Vagina (tissue), 2 donors: ENCODE measurements around the gene ASH1L.

Experiments used
- POLR2A ChIP-seq, 2 donors: fragments of 450-650 bp; IDR thresholded peaks; one replicate each; pipeline ENCODE4 v1.6.1; 2017; ENCODE audit warnings: antibody characterized with exemption in 2 of 2, mild to moderate bottlenecking in 2 of 2, moderate library complexity in 2 of 2
- POLR2AphosphoS5 ChIP-seq, 2 donors: sonication (generic); formaldehyde crosslinking; IDR thresholded peaks; one replicate each; pipeline ENCODE4 v1.9.0; 2017; ENCODE audit warnings: antibody characterized with exemption in 2 of 2, mild to moderate bottlenecking in 2 of 2, low read depth in 1 of 2; ENCODE audit not compliant: insufficient read depth in 1 of 2
- TF ChIP-seq, protein P1 (sequence below), 3 experiments: fragments of 450-650 bp in 2 of 3; fragments of 200-600 bp in 1 of 3; sonication (generic) in 1 of 3; IDR thresholded peaks; one replicate each; pipeline ENCODE4 v1.5.1; 2017 to 2019; ENCODE audit warnings: antibody characterized with exemption in 3 of 3, mild to moderate bottlenecking in 2 of 3, moderate library complexity in 2 of 3

DNA sequence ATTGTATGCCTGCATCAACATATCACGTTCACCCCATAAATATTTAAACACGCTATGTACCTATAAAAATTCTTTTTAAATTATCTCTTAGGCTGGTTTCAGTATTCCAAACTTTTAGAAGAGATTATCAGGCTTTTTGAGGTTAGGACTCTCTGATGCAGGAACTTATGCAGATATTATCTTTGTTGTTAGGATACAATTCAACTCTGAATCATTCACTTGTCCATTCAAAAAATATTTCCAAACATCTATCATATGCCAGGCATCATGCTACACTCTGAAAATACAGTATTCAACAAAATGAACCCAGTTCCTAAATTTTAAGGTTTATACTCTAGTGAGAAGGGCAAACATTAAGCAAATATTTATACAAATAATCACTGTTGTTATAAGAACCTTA, 40.5 kb downstream of the ASH1L start:
- TF ChIP-seq, protein P1, sequence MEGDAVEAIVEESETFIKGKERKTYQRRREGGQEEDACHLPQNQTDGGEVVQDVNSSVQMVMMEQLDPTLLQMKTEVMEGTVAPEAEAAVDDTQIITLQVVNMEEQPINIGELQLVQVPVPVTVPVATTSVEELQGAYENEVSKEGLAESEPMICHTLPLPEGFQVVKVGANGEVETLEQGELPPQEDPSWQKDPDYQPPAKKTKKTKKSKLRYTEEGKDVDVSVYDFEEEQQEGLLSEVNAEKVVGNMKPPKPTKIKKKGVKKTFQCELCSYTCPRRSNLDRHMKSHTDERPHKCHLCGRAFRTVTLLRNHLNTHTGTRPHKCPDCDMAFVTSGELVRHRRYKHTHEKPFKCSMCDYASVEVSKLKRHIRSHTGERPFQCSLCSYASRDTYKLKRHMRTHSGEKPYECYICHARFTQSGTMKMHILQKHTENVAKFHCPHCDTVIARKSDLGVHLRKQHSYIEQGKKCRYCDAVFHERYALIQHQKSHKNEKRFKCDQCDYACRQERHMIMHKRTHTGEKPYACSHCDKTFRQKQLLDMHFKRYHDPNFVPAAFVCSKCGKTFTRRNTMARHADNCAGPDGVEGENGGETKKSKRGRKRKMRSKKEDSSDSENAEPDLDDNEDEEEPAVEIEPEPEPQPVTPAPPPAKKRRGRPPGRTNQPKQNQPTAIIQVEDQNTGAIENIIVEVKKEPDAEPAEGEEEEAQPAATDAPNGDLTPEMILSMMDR (IDR thresholded peaks at IDR 0.05): no peak
- TF ChIP-seq POLR2A (IDR thresholded peaks at IDR 0.05) (no peak), POLR2AphosphoS5 (IDR thresholded peaks at IDR 0.05; ENCODE audit: insufficient read depth in 1 of 2, low read depth in 1 of 2) (no peak)
